Mammary epithelial cell (primary cell): ENCODE measurements around the gene SLC22A2.

Experiments
- EZH2 ChIP-seq: IDR thresholded peaks from 2 replicates; pipeline ENCODE4 v1.6.1; 2012; ENCODE audit warnings: low read length, inconsistent platforms, borderline replicate concordance
- TF ChIP-seq, protein P1 (sequence below), 2 donors: IDR thresholded peaks in 1 of 2; conservative IDR thresholded peaks in 1 of 2; 2 replicates each; pipeline ENCODE4 v1.5.1; 2011 to 2012; ENCODE audit warnings: inconsistent platforms in 2 of 2, low read length in 2 of 2, mild to moderate bottlenecking in 2 of 2, control low read depth in 1 of 2, low read depth in 1 of 2; ENCODE audit not compliant: insufficient read depth in 1 of 2; ENCODE audit errors: extremely low read depth in 1 of 2

DNA sequence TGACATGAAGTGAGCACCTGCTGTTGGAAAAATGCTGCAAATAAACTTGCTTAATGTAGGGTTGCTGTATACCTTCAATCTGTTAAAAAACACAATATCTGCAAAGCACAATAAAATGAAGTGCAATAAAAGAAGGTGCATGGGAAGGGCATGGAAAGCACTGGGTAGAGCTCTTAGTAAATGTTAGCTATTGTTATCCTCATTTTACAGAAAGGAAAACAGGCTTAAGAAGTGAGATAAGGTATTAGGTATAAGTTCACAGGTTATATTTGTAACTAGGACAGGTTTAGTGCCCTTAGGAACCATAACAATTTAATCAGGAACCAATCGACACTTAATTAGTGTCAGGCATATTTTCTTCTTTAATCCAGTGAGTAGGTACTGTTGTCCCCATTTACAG, 36.7 kb downstream of the SLC22A2 start:
- TF ChIP-seq, protein P1, sequence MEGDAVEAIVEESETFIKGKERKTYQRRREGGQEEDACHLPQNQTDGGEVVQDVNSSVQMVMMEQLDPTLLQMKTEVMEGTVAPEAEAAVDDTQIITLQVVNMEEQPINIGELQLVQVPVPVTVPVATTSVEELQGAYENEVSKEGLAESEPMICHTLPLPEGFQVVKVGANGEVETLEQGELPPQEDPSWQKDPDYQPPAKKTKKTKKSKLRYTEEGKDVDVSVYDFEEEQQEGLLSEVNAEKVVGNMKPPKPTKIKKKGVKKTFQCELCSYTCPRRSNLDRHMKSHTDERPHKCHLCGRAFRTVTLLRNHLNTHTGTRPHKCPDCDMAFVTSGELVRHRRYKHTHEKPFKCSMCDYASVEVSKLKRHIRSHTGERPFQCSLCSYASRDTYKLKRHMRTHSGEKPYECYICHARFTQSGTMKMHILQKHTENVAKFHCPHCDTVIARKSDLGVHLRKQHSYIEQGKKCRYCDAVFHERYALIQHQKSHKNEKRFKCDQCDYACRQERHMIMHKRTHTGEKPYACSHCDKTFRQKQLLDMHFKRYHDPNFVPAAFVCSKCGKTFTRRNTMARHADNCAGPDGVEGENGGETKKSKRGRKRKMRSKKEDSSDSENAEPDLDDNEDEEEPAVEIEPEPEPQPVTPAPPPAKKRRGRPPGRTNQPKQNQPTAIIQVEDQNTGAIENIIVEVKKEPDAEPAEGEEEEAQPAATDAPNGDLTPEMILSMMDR (conservative IDR thresholded peaks at IDR 0.05 in 1 of 2, IDR thresholded peaks at IDR 0.05 in 1 of 2; ENCODE audit: extremely low read depth in 1 of 2, insufficient read depth in 1 of 2, low read depth in 1 of 2, low read length in 2 of 2) = no peak
- no peak for TF ChIP-seq EZH2
